Astrocyte (in vitro differentiated cells and primary cell): Measurements from ENCODE around the gene SCGN. TPM values are rescaled to one million over a fixed set of nuclear protein-coding genes. Genes with fewer than 3 reads are reported as not detected.

Experiments used
- DNase-seq: peaks from one replicate; pipeline ENCODE4 v3.0.0-alpha.2; 2010; ENCODE audit warnings: low read depth
- FAIRE-seq: peaks from 2 replicates; lab custom pipeline; 2011; peaks lifted over from hg19 to GRCh38; lab: Jason Lieb, UNC
- H2AFZ ChIP-seq: 2 replicates; pipeline ENCODE4 v1.6.0; 2012; ENCODE audit warnings: low read depth, low read length, inconsistent platforms
- H3K27ac ChIP-seq: 2 replicates; pipeline ENCODE4 v1.5.1; 2011; ENCODE audit warnings: low read depth, low read length, inconsistent platforms
- H3K27me3 ChIP-seq: 2 replicates; pipeline ENCODE4 v1.6.0; 2011; ENCODE audit warnings: low read length, inconsistent platforms; ENCODE audit not compliant: insufficient read depth
- H3K36me3 ChIP-seq: 2 replicates; pipeline ENCODE4 v1.5.1; 2011; ENCODE audit warnings: low read length, inconsistent platforms; ENCODE audit not compliant: insufficient read depth
- H3K4me1 ChIP-seq: 2 replicates; pipeline ENCODE4 v1.5.1; 2011; ENCODE audit warnings: low read length, inconsistent platforms; ENCODE audit not compliant: insufficient read depth
- H3K4me2 ChIP-seq: 2 replicates; pipeline ENCODE4 v1.6.0; 2012; ENCODE audit warnings: low read length, inconsistent platforms
- H3K4me3 ChIP-seq: 2 replicates; pipeline ENCODE4 v1.5.1; 2011; ENCODE audit warnings: low read depth, mild to moderate bottlenecking, low read length, inconsistent platforms; ENCODE audit not compliant: insufficient read depth
- H3K79me2 ChIP-seq: 2 replicates; pipeline ENCODE4 v1.6.0; 2012; ENCODE audit warnings: mild to moderate bottlenecking, low read length, inconsistent platforms; ENCODE audit not compliant: insufficient read depth
- H3K9ac ChIP-seq: 2 replicates; pipeline ENCODE4 v1.6.0; 2012; ENCODE audit warnings: mild to moderate bottlenecking, low read length, inconsistent platforms
- H3K9me3 ChIP-seq: 2 replicates; pipeline ENCODE4 v1.5.1; 2012; ENCODE audit warnings: low read depth, mild to moderate bottlenecking, low read length, inconsistent platforms; ENCODE audit not compliant: insufficient read depth
- H4K20me1 ChIP-seq: 2 replicates; pipeline ENCODE4 v1.6.0; 2012; ENCODE audit warnings: low read length, inconsistent platforms; ENCODE audit not compliant: insufficient read depth
- H3K27ac Mint-ChIP-seq: one replicate; pipeline ENCODE4 v1.8.0; 2021; ENCODE audit warnings: mild to moderate bottlenecking, mixed read lengths; ENCODE audit not compliant: unreplicated experiment
- H3K27me3 Mint-ChIP-seq: one replicate; pipeline ENCODE4 v1.8.0; 2021; ENCODE audit warnings: low read depth, mixed read lengths; ENCODE audit not compliant: unreplicated experiment
- H3K36me3 Mint-ChIP-seq: one replicate; pipeline ENCODE4 v1.8.0; 2021; ENCODE audit warnings: low read depth, mixed read lengths; ENCODE audit not compliant: unreplicated experiment
- H3K4me1 Mint-ChIP-seq: one replicate; pipeline ENCODE4 v1.8.0; 2021; ENCODE audit warnings: low read depth, mixed read lengths; ENCODE audit not compliant: unreplicated experiment
- H3K4me3 Mint-ChIP-seq: one replicate; pipeline ENCODE4 v1.8.0; 2021; ENCODE audit warnings: mild to moderate bottlenecking, moderate library complexity, mixed read lengths; ENCODE audit not compliant: unreplicated experiment
- H3K9me3 Mint-ChIP-seq: one replicate; pipeline ENCODE4 v1.8.0; 2021; ENCODE audit warnings: mild to moderate bottlenecking, mixed read lengths; ENCODE audit not compliant: unreplicated experiment
- EZH2 ChIP-seq: IDR thresholded peaks from 2 replicates; pipeline ENCODE4 v1.6.1; 2012; ENCODE audit warnings: mild to moderate bottlenecking, low read length, inconsistent platforms; ENCODE audit not compliant: insufficient read depth
- total RNA-seq: library from RNA; stranded (reverse); gene quantifications from 2 replicates; pipeline ENCODE4 v1.2.1, GENCODE V29; 2021
- TF ChIP-seq, protein P1 (sequence below): IDR thresholded peaks from 2 replicates; pipeline ENCODE4 v1.5.1; 2011; ENCODE audit warnings: low read depth, mild to moderate bottlenecking, inconsistent platforms, low read length, moderate library complexity; ENCODE audit not compliant: insufficient read depth

Gene SCGN
- total RNA-seq, 1 donor from 2014 or later = not detected

DNA sequence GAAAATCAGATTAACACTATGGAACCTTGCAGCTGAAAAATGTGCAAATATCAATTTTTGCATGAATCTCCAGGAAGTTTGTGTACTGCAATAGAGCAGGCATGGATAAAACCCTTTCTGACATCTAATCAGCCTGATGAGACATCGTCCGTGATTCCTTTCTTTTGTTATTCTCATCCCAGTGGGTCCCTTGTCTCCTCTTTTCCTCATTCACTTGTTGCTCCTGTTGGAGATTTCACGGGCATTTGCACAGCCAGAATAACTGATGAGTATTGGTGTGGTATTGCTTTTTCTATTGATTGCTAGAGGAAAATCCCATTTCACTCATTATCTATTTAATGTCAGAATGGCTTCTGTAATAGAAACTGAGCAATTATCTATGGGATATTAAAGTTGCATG is 39.9 kb downstream of the SCGN start:
- H3K27ac ChIP-seq = no peak overlapping the region
- H3K9me3 Mint-ChIP-seq = no peaks in the 10 kb centered on the region
- no peaks in the 10 kb centered on the region for H3K27me3 Mint-ChIP-seq
- H3K27me3 ChIP-seq = no peaks in the 10 kb centered on the region
- no peak for DNase-seq
- no peaks in the 10 kb centered on the region for H3K36me3 Mint-ChIP-seq
- H3K4me1 ChIP-seq = no peaks in the 10 kb centered on the region
- no peak overlapping the region for H3K4me3 ChIP-seq
- no peak overlapping the region for H3K4me2 ChIP-seq
- peak overlapping the region; percentile 62 for H3K27ac Mint-ChIP-seq
- H3K9me3 ChIP-seq = no peaks in the 10 kb centered on the region
- H3K36me3 ChIP-seq = no peaks in the 10 kb centered on the region
- peaks cover 21% of the 10 kb centered on the region for H3K4me1 Mint-ChIP-seq
- H3K79me2 ChIP-seq = no peaks in the 10 kb centered on the region
- H3K9ac ChIP-seq = no peak overlapping the region
- H2AFZ ChIP-seq = no peak overlapping the region
- H3K4me3 Mint-ChIP-seq = no peak overlapping the region
- FAIRE-seq = no peak
- no peak for TF ChIP-seq EZH2
- TF ChIP-seq, protein P1, sequence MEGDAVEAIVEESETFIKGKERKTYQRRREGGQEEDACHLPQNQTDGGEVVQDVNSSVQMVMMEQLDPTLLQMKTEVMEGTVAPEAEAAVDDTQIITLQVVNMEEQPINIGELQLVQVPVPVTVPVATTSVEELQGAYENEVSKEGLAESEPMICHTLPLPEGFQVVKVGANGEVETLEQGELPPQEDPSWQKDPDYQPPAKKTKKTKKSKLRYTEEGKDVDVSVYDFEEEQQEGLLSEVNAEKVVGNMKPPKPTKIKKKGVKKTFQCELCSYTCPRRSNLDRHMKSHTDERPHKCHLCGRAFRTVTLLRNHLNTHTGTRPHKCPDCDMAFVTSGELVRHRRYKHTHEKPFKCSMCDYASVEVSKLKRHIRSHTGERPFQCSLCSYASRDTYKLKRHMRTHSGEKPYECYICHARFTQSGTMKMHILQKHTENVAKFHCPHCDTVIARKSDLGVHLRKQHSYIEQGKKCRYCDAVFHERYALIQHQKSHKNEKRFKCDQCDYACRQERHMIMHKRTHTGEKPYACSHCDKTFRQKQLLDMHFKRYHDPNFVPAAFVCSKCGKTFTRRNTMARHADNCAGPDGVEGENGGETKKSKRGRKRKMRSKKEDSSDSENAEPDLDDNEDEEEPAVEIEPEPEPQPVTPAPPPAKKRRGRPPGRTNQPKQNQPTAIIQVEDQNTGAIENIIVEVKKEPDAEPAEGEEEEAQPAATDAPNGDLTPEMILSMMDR = no peak
- no peaks in the 10 kb centered on the region for H4K20me1 ChIP-seq

DNA sequence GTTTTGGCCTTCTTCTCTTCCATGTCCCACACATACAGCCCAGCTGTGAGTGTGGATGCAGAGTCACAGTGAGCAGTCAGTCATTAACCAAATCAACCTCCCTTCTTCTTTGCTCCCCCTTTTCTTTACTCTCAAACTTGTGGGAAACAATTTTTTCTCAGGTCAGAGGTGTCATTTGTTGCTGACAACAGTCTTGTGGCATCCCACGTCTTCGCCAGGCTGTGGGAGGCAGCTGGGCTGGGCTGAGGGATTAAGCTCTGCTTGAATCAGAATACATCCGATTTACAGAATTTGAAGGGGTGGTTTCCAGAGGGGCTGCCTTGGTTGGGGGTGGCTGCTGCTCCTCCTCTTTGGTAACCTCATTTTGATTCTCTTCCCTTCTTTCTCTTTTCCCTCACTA is 40.5 kb downstream of the SCGN start:
- H3K4me2 ChIP-seq = no peak overlapping the region
- Mint-ChIP-seq H3K27ac (peak overlapping the region; percentile 62), H3K9me3 (no peaks in the 10 kb centered on the region), H3K4me1 (peaks cover 21% of the 10 kb centered on the region), H3K4me3 (no peak overlapping the region), H3K27me3 (no peaks in the 10 kb centered on the region), H3K36me3 (no peaks in the 10 kb centered on the region)
- H3K9me3 ChIP-seq = no peaks in the 10 kb centered on the region
- H2AFZ ChIP-seq = no peak overlapping the region
- H3K27ac ChIP-seq = no peak overlapping the region
- H3K36me3 ChIP-seq = no peaks in the 10 kb centered on the region
- H3K4me3 ChIP-seq = no peak overlapping the region
- H3K4me1 ChIP-seq = no peaks in the 10 kb centered on the region
- no peaks in the 10 kb centered on the region for H4K20me1 ChIP-seq
- TF ChIP-seq, protein P1 = no peak
- TF ChIP-seq EZH2 = no peak
- no peak for DNase-seq
- H3K9ac ChIP-seq = no peak overlapping the region
- FAIRE-seq = no peak
- no peaks in the 10 kb centered on the region for H3K27me3 ChIP-seq
- no peaks in the 10 kb centered on the region for H3K79me2 ChIP-seq

DNA sequence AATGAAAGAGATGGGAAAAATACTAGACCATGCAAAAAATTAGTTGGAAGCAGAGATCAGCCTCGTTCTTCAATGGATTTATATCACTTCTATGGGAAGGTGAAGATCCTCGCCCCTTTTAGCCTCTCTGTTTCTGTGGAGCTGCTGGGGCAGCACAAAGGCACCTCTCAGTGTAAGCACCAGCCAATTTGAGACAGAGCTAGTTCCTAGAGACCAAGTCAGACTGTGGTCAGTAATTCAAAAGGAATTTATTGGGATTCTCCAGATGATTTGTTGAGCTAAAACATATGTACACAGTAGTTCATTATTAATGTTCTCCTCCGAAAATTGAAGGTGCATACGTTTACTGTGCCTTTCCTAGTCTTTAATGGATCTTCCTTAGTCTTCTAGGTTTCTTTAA is 42.4 kb downstream of the SCGN start:
- Histone ChIP-seq H3K79me2 (no peaks in the 10 kb centered on the region), H4K20me1 (no peaks in the 10 kb centered on the region), H3K4me1 (no peaks in the 10 kb centered on the region), H3K36me3 (no peaks in the 10 kb centered on the region), H3K27ac (no peak overlapping the region), H2AFZ (no peak overlapping the region), H3K9me3 (no peaks in the 10 kb centered on the region), H3K27me3 (no peaks in the 10 kb centered on the region), H3K9ac (no peak overlapping the region), H3K4me3 (no peak overlapping the region), H3K4me2 (no peak overlapping the region)
- TF ChIP-seq EZH2 = no peak
- TF ChIP-seq, protein P1 = no peak
- Mint-ChIP-seq H3K27ac (no peak overlapping the region), H3K9me3 (no peaks in the 10 kb centered on the region), H3K27me3 (no peaks in the 10 kb centered on the region), H3K4me1 (peaks cover 21% of the 10 kb centered on the region), H3K36me3 (no peaks in the 10 kb centered on the region), H3K4me3 (no peak overlapping the region)
- FAIRE-seq (no peak), DNase-seq (no peak)
